LNCAP (cell line): Measurements from ENCODE around the gene PPM1L.

Source experiments
- TF ChIP-seq, protein P1 (sequence below): fragments of 450-650 bp; IDR thresholded peaks from 2 replicates; pipeline ENCODE4 v1.5.1; 2017; ENCODE audit warnings: mild to moderate bottlenecking

PPM1L gene

DNA sequence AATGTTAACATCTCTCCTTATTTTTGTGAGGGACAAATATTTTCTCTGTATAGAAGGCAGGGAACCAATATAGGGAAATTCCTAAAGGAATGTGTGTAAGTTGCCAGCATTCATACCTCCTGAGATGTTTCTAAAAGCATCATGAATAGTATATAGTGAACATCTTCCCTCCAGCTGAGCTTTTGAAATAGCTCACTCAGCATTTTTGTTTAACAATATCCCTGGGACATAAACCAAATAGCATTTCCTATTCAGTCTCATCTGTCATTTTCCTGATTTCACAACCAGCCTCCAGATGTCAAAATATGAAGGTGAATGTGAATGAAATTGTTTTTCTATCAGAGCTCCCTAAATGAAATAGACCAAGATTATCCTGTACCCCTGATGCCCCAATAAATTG lies 137.2 kb downstream of the PPM1L start:
- TF ChIP-seq, protein P1, sequence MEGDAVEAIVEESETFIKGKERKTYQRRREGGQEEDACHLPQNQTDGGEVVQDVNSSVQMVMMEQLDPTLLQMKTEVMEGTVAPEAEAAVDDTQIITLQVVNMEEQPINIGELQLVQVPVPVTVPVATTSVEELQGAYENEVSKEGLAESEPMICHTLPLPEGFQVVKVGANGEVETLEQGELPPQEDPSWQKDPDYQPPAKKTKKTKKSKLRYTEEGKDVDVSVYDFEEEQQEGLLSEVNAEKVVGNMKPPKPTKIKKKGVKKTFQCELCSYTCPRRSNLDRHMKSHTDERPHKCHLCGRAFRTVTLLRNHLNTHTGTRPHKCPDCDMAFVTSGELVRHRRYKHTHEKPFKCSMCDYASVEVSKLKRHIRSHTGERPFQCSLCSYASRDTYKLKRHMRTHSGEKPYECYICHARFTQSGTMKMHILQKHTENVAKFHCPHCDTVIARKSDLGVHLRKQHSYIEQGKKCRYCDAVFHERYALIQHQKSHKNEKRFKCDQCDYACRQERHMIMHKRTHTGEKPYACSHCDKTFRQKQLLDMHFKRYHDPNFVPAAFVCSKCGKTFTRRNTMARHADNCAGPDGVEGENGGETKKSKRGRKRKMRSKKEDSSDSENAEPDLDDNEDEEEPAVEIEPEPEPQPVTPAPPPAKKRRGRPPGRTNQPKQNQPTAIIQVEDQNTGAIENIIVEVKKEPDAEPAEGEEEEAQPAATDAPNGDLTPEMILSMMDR, result no peak

DNA sequence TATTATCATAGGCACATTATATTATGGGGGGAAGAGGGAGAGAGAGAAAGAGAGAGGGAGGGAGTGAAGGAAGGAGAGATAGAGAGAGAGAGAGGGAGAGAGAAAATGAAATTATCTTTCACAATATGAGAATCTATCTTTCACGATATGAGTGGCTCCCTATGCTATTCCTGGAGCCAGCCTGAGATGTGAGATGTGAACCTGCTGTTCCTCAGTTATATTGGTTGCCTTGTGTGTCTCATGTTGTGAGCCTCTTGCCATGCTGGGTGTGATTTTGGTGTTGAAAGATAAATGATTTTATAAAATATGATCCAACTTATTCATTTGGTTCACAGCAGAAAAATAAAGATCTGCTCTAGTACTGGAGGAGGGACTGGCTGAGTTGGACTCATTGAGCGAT lies 148.7 kb downstream of the PPM1L start:
- TF ChIP-seq, protein P1, result no peak

DNA sequence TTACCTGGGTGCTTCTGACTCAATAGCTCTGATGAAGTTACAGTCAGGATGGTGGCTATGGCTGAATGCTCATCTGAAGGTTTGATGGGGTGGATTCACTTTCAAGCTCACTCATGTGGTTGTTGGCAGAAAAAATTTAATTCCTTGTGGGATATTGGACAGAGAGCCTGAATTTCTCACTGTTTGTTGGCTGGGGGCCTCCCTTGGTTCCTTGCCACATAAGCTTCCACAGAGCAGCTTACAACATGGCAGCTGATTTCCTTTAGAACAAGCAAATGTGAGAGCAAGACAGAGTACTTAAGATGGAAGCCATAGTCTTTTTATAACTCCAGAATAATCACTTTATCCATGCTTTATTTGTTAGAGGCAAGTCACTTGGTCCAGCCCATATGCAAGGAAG lies 150.6 kb downstream of the PPM1L start:
- TF ChIP-seq, protein P1, result no peak

DNA sequence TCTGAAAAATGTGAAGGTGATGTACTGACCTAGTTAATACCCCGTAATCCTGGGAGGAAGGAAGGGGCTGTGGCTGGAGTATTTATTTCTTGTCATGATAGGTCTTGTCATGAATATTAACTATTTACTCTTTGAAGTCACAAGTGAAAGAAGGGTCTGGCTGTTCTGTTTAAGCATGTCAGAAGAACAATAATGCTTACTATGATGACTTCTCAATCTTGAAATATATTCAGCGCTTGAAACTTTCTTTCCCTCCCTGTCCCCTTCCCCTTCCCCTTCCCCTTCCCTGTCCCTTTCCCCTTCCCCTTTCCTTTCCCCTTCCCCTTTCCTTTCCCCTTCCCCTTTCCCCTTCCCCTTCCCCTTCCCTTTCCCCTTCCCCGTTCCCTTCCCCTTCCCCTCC lies 153.9 kb downstream of the PPM1L start:
- TF ChIP-seq, protein P1, result no peak

DNA sequence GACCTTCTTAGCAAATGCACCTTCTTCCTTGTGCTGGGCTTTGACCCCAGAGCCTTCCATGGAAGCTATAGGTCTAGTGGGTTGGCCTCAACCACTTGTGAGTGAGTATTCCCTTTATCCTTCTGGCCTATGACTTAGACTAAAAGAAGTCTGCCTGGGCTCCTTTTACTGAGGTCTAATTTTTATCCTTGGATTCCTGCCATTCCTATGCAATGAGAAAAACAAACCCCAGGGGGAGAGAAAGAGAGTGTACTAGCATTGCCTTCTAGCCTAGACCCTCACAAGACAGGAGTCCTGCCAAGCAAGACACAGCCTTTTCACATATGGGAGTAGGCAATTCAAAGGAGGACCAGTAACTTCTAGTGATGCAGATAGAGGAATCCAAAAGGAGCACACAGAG lies 155.4 kb downstream of the PPM1L start:
- TF ChIP-seq, protein P1, result no peak

DNA sequence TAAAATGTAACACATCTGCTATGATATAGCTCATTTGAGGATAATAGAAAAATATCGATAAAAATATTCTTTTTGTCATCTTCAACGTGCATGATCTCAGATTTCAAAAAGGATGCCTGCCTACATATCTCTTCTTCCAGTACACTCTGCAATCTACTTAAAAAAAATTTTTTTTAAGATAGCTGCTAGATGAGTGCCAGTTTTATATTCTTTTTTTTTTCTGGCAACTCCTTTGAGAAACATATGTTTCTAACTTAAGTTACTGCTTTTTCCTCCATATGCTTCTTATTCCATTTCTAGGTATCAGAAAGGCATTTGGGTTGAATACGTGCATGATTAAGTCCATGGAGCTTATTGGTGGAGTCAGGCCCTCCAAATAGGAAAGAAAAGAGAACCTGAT lies 160.4 kb downstream of the PPM1L start:
- TF ChIP-seq, protein P1, result no peak

DNA sequence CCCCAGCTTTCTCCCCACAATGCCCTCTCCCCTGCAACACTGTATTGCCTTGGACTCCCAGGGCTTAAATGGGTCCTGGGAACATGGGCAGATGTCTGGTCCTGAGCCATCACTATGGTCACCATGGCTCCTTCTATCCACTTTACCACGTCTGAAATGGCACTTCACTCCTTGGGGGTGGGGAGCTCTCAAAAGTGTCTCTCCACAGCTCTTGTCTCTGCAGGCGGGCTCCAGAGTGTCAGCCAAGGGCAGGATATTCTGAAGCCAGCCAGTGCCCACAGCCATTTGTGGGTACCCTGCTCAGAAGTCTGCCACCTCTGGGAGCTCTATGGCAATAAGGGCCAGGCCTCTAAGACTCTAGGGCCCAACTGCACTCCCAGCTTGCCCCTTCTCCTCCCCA lies 163.9 kb downstream of the PPM1L start:
- TF ChIP-seq, protein P1, result no peak

DNA sequence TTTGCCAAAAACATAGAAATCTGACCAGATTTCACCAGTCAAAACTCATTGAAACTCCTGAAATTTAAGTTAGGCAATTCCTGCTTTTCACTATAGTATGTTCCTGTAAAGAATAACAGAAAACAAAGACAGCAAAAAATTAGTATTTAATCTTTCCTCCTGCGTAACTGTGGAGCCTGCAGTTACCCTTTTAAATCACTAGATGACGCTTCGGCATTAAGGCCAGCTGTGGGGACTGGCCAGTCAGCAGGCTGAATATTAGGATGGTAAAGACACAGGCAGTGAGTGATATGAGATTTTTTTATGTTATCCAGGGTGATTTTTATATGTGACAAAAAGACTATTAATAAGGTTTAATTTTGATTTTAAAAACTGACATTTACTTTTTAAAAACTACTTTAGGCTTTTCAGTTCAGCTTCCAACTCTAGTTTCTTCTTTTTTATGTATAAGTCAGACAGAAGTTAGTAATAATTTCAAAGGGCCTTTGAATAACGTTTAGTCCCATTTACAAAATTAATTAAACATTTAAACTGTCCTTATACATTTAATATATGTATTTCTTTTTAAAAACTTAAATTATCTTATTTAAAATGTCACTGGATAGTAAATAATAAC lies 165.1 kb downstream of the PPM1L start:
- TF ChIP-seq, protein P1, result peak; percentile 96
